T-helper 2 cell (primary cell): Measurements from ENCODE around the gene OTOP3.

Source experiments
- DNase-seq, 5 experiments: peaks; one replicate each; pipeline versions ENCODE4 v3.0.0 to v3.0.0-alpha.2; 2012 to 2022

OTOP3 gene

DNA sequence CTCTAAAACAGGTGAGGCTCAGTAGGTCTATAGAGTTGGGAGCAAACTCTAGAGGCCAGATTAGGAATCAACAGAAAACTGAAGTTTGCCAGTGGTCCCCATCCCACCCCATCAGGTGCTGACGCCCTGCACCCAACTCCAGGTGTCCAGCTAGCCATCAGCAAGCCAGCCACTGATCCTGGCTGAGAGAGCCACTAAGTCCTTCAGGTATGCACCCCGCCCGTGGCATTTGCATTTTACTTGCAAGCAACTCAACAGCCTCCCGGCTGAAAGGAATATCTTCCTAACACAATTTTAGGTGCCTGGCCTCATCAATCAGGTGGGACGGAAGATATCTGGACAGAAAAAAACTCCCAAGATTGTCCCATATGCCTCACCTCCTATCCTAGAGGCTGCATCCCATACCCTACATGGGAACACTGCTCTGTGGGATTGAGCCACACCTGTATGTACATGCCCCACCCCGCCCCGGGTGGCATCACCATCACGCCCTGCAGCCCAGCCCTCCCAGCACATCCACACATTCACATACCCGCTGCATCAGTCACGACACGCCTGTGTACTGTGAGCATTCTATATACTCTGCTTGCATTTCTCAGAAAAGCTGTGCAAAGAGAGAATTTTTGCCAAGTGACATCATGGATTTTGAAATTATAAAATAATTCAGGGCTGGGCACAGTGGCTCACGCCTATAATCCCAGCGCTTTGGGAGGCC, 8.3 kb downstream of the OTOP3 start:
- no peak for DNase-seq

GRCh38 chr17:74945543-74945942, 9.8 kb downstream of the OTOP3 start:
- no peak for DNase-seq

DNA sequence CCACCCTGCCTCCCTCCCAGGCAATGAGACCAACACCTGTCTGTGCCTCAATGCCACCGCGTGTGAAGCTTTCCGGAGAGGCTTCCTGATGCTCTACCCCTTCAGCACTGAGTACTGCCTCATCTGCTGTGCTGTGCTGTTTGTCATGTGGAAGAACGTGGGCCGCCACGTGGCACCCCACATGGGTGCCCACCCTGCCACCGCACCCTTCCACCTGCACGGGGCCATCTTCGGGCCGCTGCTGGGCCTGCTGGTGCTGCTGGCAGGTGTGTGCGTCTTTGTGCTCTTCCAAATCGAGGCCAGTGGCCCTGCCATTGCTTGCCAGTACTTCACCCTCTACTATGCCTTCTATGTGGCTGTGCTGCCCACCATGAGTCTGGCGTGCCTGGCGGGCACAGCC, 10.9 kb downstream of the OTOP3 start:
- no peak for DNase-seq

- no peak for DNase-seq
Measured at GRCh38 chr17:74947041-74947754, 11.5 kb downstream of the OTOP3 start.

GRCh38 chr17:74949455-74950115, 13.9 kb downstream of the OTOP3 start:
- DNase-seq, result no peak

DNA sequence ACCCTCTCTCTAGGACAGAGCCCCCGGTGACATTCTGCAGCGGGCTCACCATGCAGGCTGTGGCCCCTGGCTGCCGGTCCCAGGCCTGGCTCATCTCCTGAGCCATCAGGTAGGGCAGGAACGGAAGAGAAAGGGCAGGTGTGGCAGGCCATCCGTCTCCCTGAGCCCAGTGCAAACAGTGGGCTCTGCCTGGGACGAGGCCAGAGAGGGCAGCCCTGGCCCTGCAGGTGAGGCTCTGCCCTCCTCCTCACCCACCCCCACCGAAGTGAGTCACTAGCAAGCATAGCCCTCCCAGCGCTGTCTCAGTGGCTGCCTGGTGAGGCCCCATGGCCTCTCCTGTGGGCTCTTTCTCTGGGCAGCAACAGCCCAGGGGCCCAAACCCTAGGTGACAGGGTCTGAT, 14.5 kb downstream of the OTOP3 start:
- DNase-seq, result no peak

DNA sequence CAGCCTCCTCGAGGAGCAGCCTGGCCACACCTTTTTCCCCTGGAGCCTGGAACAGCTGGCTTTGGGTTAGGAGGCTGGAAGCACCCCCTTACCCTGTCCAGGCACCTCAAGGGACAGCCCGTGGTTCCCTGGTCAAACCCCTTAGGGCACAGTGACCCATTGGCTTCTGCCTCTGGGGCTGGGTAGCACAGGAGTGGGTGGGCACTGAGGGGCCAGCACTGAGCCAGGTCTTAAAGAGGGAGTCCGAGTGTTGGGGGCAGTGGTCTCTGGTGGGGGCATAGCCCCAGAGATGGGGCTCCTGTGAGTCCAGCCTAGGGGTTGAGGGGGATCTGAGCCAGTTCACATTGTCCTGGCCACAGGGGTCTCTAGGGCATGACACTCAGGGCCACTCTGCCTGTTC, 15.4 kb downstream of the OTOP3 start:
- no peak for DNase-seq

DNA sequence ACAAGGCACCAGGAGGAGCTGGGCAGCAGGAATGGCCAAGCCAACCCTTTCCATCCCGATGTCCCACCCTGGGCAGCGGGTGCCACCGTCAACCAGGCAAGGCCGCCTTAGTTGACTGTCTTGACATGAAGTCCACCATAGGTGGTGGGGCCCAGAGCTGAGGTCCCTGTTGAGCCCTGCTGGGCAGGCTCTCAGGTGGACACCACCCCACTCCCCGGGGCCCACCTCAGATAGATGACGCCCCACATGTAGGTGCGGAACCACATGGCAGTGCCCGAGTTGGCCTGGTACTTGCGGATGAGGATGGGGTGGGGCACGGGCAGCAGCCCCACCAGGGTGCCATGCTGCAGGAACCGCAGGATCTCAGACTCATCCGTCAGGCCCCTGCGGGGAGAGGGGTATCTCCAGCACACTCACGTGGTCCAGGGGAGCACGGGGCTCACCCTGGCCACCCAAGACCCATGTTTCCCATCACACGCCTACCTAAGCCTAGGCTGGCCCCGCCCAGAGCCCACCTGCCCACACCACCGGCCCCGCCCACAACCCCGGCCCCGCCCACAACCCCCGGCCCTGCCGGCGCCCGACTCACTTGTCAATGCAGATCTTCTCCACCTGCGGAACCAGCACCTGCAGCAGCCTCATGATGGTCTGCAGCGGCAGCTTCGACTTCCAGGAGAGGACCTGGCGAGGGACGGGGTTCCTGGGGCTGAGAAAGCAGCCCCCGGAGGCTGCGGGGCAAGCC, 16.2 kb downstream of the OTOP3 start:
- no peak for DNase-seq

DNA sequence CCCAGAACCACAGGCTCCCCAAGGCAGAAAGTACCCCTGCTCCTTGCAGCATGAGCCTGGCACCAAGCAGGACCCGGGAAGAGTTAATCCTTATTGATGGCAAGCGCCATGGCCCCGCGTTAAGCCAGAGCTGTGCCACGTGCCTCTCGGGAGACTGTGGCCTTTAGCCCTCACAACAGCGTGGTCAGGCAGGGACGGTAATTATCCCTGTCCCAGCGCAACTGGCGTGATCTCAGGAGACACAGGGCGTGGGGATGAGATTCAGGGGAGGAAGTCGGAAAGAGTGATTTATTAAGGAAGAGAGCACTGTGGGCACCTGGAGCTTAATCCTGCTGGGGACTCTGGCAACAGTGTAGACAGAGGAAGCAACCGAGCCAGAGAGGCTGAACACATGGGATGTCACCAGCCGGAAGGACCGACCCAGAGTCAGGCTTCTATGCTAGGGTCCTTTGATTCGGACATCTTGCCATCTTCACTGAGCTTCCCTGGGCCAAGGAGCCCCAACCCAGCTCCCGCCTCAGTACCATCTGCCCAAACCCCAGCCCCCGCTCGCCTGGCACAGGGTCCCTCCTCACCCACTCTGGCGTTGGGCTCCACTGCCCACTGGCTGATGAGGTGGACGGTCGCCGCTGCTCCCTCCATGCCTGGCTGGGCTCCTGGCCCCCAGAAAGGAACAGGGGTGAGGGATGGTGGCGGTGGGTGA, 16.9 kb downstream of the OTOP3 start:
- DNase-seq, result no peak

DNA sequence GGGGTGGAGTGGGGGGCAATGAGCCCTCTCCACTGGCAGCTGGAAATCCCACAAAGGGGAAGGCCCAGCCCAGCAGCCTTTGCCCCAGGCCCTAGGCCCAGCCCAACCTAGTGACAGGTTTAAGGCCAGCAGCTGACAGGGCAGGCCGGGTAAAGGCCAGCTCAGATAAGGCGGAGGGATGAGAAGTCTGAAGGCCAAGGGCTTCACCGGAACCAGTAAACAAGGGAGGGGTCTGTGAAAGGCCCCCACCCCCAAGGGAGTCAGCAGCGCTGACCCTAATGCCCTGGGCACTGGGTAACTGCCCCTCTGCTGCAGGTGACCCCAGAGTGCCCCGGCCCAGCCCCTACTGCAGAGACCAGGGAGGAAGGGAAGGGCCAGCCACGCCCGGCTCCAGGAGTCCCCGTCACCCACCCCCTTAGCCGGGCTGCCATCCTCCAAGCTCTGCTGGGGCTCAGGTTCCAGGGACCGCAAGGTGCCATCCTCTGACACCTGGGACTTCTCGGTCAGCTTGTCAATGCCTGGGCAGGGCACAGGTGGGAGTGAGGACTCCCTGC, 17.5 kb downstream of the OTOP3 start:
- no peak for DNase-seq

GRCh38 chr17:74954115-74954514, 18.4 kb downstream of the OTOP3 start:
- no peak for DNase-seq

DNA sequence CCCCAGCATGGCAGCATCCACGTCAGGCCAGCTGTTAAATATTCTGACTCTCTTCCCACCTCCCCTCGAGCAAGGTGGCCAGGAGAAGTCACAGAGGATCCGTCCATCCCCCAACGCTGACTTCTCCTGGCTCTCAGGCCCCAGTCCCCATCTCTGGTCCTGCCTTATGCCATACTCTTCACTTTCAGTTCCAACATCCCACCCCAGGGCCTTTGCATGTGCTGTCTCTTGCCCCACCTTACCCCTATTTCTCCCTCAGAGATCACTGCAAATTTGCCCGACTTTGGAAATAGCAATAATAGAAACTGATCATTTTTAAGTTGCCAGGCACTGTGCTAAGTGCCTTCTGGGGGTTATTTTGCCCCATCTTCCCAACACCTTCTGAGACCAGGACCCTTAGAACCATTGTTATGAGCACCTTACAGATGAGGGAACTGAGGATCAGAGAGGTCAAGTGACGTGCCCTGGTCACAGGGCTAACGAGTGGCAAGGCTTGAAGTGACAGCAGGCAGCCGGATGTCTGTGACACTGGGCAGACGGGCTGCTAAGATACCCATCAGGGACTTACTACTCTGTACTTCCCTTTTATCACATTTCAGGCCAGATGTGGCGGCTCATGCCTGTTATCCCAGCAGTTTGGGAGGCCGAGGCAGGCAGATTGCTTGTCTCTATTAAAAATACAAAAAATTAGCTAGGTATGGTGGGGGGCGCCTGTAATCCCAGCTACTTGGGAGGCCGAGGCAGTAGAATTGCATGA, 19.1 kb downstream of the OTOP3 start:
- DNase-seq, result no peak

- DNase-seq, result no peak
Measured at GRCh38 chr17:74956093-74956492, 20.4 kb downstream of the OTOP3 start.

GRCh38 chr17:74957935-74958740, 22.4 kb downstream of the OTOP3 start:
- DNase-seq, result peak; percentile 41 to 74 (median 65)

GRCh38 chr17:74959826-74960515, 24.3 kb downstream of the OTOP3 start:
- no peak for DNase-seq

DNA sequence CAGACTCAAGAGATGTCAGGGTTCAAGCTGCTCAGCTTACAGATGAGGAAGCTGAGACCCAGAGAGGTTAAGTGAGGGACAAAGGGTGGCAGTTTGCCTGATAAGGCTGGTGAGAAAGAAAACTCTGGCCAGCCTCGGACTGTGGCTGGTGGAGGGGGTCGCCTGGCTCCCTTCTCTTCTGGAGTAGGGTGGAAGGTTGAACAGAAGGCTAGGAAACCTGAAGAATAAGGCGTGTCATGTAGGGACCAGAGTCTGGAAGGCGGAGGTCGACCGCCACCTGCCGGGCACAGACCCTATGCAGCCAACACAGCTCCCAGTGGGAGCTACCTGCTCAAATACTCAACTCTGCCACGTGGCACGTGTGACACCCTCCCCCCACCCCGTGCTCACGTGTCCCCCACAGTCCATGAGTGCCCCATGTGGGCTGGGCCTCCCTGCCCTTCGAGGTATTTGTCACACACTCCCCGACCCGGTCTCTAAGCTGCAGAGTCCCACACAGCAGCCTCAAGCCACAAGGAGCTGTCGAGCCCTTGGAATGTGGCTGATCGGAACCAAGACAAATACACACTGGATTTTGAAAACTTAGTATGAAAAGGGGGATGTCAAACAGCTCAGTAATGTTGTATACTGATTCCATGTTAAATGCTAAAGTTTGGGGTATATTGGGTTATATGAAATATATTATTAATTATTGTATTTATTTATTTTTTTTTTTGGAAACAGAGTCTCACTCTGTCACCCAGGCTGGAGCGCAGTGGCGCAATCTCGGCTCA, 25.1 kb downstream of the OTOP3 start:
- DNase-seq, result peak in 3 of 5 experiments; percentile 31 to 60 (median 35)

GRCh38 chr17:74961657-74962350, 26.1 kb downstream of the OTOP3 start:
- DNase-seq, result peak; percentile 65 to 78 (median 75)

DNA sequence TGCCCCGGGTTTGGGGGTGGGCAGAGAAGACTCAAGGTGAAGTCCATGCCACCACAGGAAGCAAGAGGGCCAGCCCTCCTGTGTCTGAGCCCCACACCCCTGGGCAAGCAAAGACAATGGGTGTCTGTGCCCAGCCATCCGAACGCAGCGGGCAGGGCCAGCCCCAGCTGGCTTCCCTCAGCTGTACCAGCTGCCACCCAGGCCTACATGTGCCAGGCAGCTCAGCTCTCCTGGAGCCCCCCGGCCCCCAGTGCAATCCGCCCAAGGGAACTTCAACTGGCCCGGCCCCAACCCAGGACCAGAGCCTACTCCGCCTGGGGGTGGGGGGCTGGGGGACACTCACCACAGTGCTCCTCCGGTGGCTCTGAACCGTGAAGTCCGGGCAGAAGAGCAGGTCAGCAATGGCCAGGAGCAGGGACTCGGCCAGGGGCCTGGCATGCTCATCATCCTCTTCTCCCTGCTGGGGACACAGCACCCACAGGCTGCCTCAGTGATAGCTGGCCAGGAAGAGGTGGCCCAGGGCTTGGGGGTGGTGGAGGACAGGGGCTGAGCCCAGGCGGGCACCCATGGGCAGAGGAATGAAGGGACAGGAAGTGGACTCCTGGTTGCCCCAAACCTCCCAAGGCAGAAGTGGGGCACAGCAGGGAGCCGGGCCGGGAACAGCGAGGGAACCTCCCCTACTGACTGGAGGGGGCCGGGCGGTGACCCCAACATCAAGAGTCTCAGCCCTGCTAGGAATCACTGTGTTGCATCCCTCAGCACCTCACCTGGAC, 27.1 kb downstream of the OTOP3 start:
- DNase-seq, result no peak
